Muscle layer of duodenum (tissue), 2 donors: ENCODE measurements around the gene CCDC157.

Experiments used
- H3K27ac ChIP-seq: one replicate; pipeline ENCODE4 v1.7.0; 2013; ENCODE audit warnings: mild to moderate bottlenecking, low read length
- H3K27me3 ChIP-seq: one replicate; pipeline ENCODE4 v1.7.0; 2013; ENCODE audit warnings: low read depth, mild to moderate bottlenecking, control low read depth, low read length
- H3K36me3 ChIP-seq, 2 donors: one replicate each; pipeline ENCODE4 v1.7.0; 2013; ENCODE audit warnings: low read length in 2 of 2, control low read depth in 1 of 2, mild to moderate bottlenecking in 1 of 2; ENCODE audit not compliant: insufficient read depth in 2 of 2, control insufficient read depth in 1 of 2
- H3K4me1 ChIP-seq, 2 donors: one replicate each; pipeline ENCODE4 v1.7.0; 2013; ENCODE audit warnings: low read length in 2 of 2, mild to moderate bottlenecking in 2 of 2, control low read depth in 1 of 2, moderate library complexity in 1 of 2; ENCODE audit not compliant: insufficient read depth in 2 of 2, control insufficient read depth in 1 of 2
- H3K4me3 ChIP-seq, 2 donors: one replicate each; pipeline ENCODE4 v1.7.0; 2013; ENCODE audit warnings: low read length in 2 of 2, low read depth in 1 of 2, mild to moderate bottlenecking in 1 of 2
- H3K9me3 ChIP-seq, 2 donors: one replicate each; pipeline ENCODE4 v1.7.0; 2013; ENCODE audit warnings: low read length in 2 of 2, control low read depth in 1 of 2, mild to moderate bottlenecking in 1 of 2; ENCODE audit not compliant: control insufficient read depth in 1 of 2
- donor health status: healthy.

Gene CCDC157

DNA sequence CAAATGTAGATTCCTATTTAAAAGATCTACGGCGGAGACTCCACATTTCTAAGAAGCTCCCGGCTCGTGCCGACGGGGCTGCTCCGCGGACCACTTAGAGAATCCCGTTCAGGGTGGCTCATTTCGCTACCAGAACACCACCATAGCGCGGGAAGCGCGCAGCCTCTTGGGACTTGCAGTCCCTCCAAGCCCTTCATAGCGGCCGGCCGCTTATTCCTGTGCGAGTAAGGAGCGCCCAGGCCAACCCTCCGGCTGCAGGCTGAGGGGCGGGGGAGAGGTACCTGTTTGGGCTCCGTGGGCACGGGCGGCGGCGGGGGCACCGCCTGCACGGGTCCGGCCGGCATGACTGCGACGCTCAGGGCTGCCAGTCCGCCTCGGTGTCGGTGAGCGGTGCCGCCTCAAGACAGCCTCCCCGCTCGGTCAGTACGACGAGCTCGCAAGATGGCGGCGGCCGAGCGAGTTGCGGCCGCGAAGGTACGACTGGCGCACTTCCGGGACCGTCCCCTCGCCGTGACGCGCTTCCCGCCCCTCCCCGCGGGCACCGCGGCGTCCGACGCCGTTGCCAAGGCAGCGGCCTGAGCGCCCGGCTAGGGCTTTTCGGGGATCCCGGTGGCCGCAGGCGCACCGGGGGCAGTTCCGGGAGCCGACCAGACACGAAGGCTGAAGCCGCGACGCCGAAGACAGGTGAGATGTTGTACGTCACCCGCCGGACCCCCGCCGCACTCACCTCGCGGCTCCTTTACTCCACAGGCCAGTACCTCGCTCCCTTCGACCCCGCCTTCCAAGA lies at the start of gene CCDC157, which contains the start of gene SF3A1:
Gene CCDC157 (plus strand): TSS at position 559 of the 787 bp plus-strand sequence. CDS start 8,994 bp downstream, outside the sequence.
Gene SF3A1 (minus strand): TSS at position 446 of the 787 bp plus-strand sequence. CDS start 102 bp downstream, at position 344.
- peak within 1 kb of the TSS; percentile 97 to 98 for H3K4me3 ChIP-seq
- H3K4me1 ChIP-seq: peaks cover 8 to 42% of the 10 kb centered on the region in 2 donors
- peaks cover 14 to 15% of the 10 kb centered on the region in 2 donors for H3K36me3 ChIP-seq
- H3K9me3 ChIP-seq: no peaks in the 10 kb centered on the region
- peak within 1 kb of the TSS; percentile 86 for H3K27ac ChIP-seq
- H3K27me3 ChIP-seq: no peaks in the 10 kb centered on the region

DNA sequence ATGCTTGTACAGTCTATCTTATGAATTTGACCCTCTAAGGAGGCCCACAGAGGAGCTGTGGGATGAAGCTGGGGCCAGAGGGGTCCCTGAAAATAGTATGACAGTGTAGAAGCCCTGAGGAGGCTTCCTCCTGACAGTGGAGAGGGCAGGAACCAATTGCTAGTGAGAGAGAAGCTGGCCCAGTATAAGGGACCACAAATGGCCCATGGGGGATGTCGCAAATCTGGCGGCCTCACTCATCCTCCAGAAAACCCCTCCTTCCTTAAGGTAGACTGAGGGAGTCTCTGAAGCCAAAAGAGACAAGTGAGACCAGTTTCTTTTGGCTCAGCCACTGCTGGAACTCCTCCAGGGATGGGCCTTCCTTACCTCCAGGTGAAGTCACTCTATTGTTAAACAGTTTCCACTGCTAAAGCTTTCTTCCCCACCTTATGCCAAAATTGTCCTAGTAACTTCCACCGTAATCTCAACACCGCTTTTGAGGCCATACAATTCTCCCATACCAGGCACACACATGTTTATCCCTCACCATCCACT lies 49.7 kb upstream of the CCDC157 start:
- no peaks in the 10 kb centered on the region for H3K27me3 ChIP-seq
- no peaks in the 10 kb centered on the region for H3K9me3 ChIP-seq
- H3K36me3 ChIP-seq: peaks cover 0 to 4% of the 10 kb centered on the region in 2 donors
- peaks cover 69 to 93% of the 10 kb centered on the region in 2 donors for H3K4me1 ChIP-seq
- no peak overlapping the region for H3K4me3 ChIP-seq
- peak overlapping the region; percentile 58 for H3K27ac ChIP-seq

DNA sequence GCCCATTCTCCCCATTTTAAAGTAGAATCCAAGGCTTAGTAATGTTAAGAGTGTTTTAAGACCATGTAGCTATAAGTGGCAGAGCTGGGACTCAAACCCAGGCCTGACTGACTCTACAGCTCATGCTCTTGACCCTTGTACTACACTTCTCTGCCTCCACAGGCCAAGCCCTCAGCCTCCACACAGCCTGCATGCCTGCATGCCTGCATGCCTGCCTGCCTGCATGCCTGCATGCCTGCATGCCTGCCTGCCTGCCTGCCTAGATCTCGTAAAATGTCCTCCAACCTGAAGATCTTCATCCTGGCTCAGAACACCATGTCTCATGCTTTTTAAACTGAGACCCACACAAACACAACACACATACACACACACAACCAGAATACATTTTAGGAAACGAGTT lies 48.7 kb upstream of the CCDC157 start:
- H3K4me3 ChIP-seq: no peak overlapping the region
- no peak overlapping the region for H3K27ac ChIP-seq
- H3K9me3 ChIP-seq: no peaks in the 10 kb centered on the region
- peaks cover 65 to 93% of the 10 kb centered on the region in 2 donors for H3K4me1 ChIP-seq
- H3K27me3 ChIP-seq: no peaks in the 10 kb centered on the region
- H3K36me3 ChIP-seq: no peaks in the 10 kb centered on the region

DNA sequence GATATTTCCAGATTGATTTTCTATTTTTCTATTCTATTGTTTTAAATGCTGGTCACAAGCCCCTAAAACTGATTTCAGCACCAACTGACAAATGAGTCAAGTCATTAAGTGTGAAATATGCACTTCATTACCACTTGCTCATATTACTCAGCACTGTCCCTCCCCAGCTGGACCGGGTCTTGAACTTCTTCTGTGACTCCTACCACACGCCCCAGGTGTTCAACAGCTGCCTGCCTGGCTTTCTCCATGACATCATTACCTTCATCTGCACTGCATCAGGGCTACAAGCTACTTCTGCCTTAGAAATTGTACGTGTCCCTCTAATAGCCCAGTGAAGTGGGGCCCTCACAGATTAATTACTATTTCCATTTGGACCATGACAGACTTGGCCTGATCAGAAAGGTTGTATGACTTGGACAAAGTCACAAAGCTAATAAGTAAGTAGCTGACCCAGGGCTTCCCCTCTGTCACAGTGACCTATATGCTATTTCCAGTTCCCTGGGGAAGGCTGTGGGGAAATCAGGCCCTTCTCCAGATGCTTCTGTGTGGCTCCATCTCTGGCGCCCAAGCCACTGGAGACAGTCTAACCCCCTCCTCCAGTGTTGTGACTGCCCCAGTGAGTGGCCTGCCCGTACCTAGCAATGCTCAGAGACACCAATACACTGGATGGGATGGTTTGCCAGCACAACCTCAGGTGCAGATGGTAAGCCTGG lies 48.1 kb upstream of the CCDC157 start:
- Histone ChIP-seq H3K9me3 (no peaks in the 10 kb centered on the region), H3K36me3 (no peaks in the 10 kb centered on the region), H3K4me3 (no peak overlapping the region), H3K27me3 (no peaks in the 10 kb centered on the region), H3K27ac (no peak overlapping the region), H3K4me1 (peaks cover 62 to 88% of the 10 kb centered on the region in 2 donors)

DNA sequence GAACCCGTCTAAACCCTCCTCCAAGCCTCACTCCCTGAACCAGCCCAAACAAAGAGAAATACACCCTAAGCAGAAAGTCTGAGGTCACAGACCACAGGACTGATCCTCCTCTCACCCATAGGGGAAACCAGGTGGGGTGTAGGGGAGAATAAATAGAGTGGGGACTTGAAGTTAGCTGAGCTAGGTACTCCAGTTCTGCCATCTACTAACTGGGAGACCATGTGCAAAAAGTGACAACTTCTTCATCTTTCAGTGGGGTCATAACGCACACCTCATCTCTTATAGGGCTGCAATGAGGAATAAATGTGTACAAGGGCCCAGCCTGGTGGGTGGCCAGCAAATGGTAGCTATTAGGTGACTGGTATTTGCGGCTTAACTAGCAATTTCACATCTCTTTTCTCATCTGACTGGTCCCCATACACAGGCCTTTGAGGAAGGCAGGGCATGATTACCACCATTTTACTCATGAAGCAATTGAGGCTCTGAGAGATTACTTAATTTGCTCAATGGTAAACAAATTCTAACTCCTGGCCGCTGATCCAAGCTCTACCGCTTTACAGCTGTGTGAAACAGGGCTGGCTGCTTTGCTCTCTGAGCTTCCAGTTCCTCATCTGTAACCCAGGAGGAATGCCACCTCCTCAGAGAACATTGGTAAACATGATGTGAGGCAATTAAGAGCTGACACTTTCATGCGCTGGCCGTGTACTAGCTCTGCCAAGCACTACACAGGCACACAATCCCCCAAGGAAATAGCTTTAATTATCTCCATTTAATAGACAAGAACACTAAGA lies 46.7 kb upstream of the CCDC157 start:
- no peak overlapping the region for H3K4me3 ChIP-seq
- peaks cover 47 to 79% of the 10 kb centered on the region in 2 donors for H3K4me1 ChIP-seq

DNA sequence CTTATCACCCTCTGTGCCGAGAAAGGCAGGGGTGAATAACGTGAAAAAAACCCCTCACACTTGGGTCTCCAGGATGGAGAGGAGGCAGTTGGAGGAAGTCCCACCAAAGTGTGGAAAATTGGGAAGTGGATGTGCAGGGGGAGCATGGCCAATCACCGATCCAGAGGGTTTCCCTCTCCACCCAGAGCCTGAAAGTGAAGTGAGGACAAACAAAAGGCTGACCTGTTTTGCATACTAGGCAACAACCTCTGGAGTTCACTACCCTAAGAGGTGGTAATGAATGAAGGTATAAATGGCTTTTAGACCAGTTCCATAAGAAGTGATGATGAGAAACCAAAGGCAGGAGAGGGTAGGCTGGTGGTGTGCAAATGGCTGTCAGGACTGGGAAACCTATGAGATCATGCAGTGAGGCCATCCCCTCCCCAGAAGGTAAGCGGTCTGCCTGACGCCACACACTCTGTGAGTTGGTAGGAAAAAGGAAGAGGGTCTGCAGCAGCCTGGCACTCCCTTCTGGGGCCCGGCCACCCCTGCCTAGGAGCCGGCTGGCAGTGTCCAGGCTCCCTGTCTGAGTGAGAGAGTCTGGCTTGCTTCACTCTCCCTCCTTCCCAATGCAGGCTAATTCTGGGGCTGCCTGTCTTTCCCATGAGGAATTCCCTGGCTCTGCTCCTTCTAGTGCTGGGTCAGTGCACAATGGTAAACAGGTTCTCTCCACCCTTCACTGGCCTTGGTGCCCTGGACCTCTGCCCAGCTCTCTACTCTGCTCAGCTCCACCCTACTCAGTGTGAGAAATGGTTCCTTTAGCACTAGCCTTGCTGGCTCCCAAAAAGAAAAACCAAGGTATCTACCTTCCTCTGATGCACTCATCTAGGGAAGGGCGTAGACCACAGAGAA lies 45.7 kb upstream of the CCDC157 start:
- H3K36me3 ChIP-seq: peaks cover 0 to 4% of the 10 kb centered on the region in 2 donors
- no peaks in the 10 kb centered on the region for H3K9me3 ChIP-seq
- peaks cover 37 to 76% of the 10 kb centered on the region in 2 donors for H3K4me1 ChIP-seq
- H3K4me3 ChIP-seq: peak overlapping the region in 1 of 2 donors; percentile 23
- H3K27ac ChIP-seq: peak overlapping the region; percentile 53
- no peaks in the 10 kb centered on the region for H3K27me3 ChIP-seq

More for the DNA sequence above, 46.7 kb upstream of the CCDC157 start:
- Histone ChIP-seq H3K9me3 (no peaks in the 10 kb centered on the region), H3K27me3 (no peaks in the 10 kb centered on the region), H3K27ac (peak overlapping the region; percentile 53), H3K36me3 (peaks cover 0 to 4% of the 10 kb centered on the region in 2 donors)

DNA sequence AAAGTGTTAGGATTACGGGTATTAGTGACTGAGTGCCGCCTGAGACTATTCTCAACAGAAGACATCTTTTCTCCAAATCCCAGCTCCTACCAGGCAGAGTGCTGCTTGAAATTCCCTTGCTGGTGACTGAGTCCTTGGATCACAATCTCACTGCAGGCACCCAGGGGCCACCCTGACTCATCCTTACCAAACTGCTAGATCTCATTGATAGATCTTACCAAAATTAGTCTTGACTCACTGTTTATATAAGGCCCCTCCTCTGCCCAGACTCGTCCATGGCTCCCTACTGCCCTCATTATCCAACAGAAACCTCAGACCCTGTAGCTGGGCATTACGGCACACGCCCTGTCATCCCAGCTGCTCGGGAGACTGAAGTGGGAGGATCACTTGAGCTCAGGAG lies 44.8 kb upstream of the CCDC157 start:
- Histone ChIP-seq H3K27ac (no peak overlapping the region), H3K4me3 (no peak overlapping the region), H3K4me1 (peaks cover 33 to 73% of the 10 kb centered on the region in 2 donors), H3K27me3 (no peaks in the 10 kb centered on the region), H3K36me3 (peaks cover 0 to 4% of the 10 kb centered on the region in 2 donors), H3K9me3 (no peaks in the 10 kb centered on the region)

DNA sequence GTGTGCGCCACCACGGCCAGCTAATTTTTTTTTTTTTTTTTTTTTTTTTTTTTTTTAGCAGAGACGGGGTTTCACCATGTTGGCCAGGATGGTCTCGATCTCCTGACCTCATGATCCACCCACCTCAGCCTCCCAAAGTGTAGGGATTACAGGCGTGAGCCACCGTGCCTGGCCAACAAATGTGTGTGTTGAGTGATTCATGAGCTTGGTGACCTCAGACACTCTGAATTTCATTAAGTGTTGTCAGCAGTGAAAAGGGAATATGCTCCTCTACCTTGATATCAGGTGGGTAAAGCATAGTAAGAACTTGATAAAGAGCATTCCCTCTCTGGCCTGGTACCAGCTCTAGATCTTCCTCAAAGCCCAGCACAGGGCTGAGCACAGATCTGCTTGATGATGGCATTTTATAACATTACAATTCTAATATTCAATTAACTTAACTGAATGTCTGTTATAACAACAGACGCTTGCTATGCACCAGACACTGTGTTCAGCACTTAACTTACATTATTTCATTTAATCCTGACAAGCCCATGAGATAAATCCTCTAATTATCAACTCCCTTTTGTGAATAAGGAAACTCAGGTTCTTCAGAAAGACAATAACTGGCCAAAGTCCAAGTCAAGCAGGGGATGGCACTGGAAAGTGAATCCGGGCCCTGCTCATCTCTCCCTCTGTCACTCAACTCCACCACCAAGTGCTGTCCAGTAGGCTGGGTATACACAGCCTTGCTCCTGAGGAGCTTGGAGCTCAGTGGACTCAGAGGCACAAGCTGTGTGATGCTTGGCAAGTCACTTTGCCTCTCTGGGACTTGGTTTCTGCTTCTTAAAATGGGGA lies 43.1 kb upstream of the CCDC157 start:
- no peaks in the 10 kb centered on the region for H3K9me3 ChIP-seq
- peaks cover 27 to 70% of the 10 kb centered on the region in 2 donors for H3K4me1 ChIP-seq
- peaks cover 0 to 4% of the 10 kb centered on the region in 2 donors for H3K36me3 ChIP-seq
- H3K4me3 ChIP-seq: no peak overlapping the region
- no peak overlapping the region for H3K27ac ChIP-seq
- H3K27me3 ChIP-seq: no peaks in the 10 kb centered on the region

DNA sequence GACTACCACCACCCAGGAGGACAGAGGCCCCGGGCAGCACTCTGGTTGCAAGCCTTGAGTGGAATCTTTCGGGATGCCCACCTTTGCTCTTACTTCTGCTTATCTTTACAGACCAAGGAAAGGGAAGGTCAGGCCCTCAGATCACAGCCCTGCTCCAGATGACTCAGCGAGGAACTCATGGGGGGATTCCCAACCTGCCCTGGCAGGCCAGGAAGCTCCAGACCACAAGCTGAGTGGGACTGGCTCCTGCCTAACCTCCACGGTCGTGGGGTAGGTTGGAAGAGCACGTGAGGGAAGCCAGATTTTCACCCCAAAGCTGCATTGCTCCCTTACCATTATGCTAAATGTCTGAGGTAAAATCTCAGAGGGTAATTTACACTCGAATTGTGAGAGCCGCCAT lies 41.9 kb upstream of the CCDC157 start:
- peaks cover 0 to 4% of the 10 kb centered on the region in 2 donors for H3K36me3 ChIP-seq
- no peaks in the 10 kb centered on the region for H3K27me3 ChIP-seq
- H3K27ac ChIP-seq: no peak overlapping the region
- H3K9me3 ChIP-seq: no peaks in the 10 kb centered on the region
- peaks cover 19 to 70% of the 10 kb centered on the region in 2 donors for H3K4me1 ChIP-seq
- H3K4me3 ChIP-seq: no peak overlapping the region
